IMR-90 (cell line): ENCODE results near the gene TMEM219. TPM values are rescaled to one million over a fixed set of nuclear protein-coding genes. Genes with fewer than 3 reads are reported as not detected.

Source experiments
- ATAC-seq: fragments of 200-7000 bp; cut with Tn5 transposase; 2 replicates; pipeline ENCODE4 v1.9.1; 2020; ENCODE audit warnings: low read depth, mild to moderate bottlenecking, moderate library complexity
- BruUV-seq: library from RNA; stranded (reverse); fragments of 400-500 nt; replicated peaks from 2 replicates; lab custom pipeline; 2021; lab: Mats Ljungman, UMichigan
- CTCF ChIA-PET: fragments of 300-600 bp; formaldehyde crosslinking; extraction: SDS; loops from one replicate; lab custom pipeline; 2021; ENCODE audit warnings: antibody characterized with exemption; lab: Yijun Ruan, JAX
- POLR2A ChIA-PET: fragments of 300-600 bp; sonication (Branson Sonifier 250); formaldehyde crosslinking; loops from one replicate; lab custom pipeline; 2022; ENCODE audit warnings: antibody characterized with exemption; ENCODE audit not compliant: unreplicated experiment; lab: Charles Lee
- DNase-seq: peaks from one replicate; pipeline ENCODE4 v3.0.0; 2013
- H2AFZ ChIP-seq: replicated peaks from 2 replicates; pipeline ENCODE3; 2013; ENCODE audit warnings: low read length, mild to moderate bottlenecking; ENCODE audit not compliant: poor library complexity
- H2AK5ac ChIP-seq: 2 replicates; pipeline ENCODE4 v1.6.1; 2013; ENCODE audit warnings: low read depth, low read length, inconsistent platforms
- H2AK9ac ChIP-seq: replicated peaks from 2 replicates; pipeline ENCODE3; 2013; ENCODE audit warnings: mild to moderate bottlenecking, low read depth, low read length, moderate library complexity; ENCODE audit not compliant: poor library complexity
- H2BK120ac ChIP-seq: 2 replicates; pipeline ENCODE4 v1.6.1; 2013; ENCODE audit warnings: low read depth, low read length, inconsistent platforms
- H2BK15ac ChIP-seq: 3 replicates; pipeline ENCODE4 v1.6.1; 2013; ENCODE audit warnings: low read depth, low read length, inconsistent platforms
- H2BK20ac ChIP-seq: 2 replicates; pipeline ENCODE4 v1.6.1; 2013; ENCODE audit warnings: low read depth, mild to moderate bottlenecking, inconsistent platforms, low read length, moderate library complexity
- H2BK5ac ChIP-seq: 2 replicates; pipeline ENCODE4 v1.6.1; 2013; ENCODE audit warnings: mild to moderate bottlenecking, low read depth, low read length, inconsistent platforms; ENCODE audit not compliant: poor library complexity, severe bottlenecking
- H3K14ac ChIP-seq: replicated peaks from 2 replicates; pipeline ENCODE4 v1.6.1; 2013; ENCODE audit warnings: low read depth, low read length, inconsistent platforms
- H3K18ac ChIP-seq: 2 replicates; pipeline ENCODE4 v1.6.1; 2013; ENCODE audit warnings: low read depth, low read length, control low read depth
- H3K23ac ChIP-seq: 2 replicates; pipeline ENCODE4 v1.6.1; 2013; ENCODE audit warnings: low read depth, low read length, inconsistent platforms
- H3K27ac ChIP-seq: 2 replicates; pipeline ENCODE4 v1.5.1; 2013; ENCODE audit warnings: mild to moderate bottlenecking, control low read depth, low read length; ENCODE audit not compliant: insufficient read depth
- H3K27me3 ChIP-seq: 2 replicates; pipeline ENCODE4 v1.6.1; 2013; ENCODE audit warnings: low read length; ENCODE audit not compliant: control insufficient read depth, insufficient read depth
- H3K36me3 ChIP-seq: 2 replicates; pipeline ENCODE4 v1.6.1; 2013; ENCODE audit warnings: low read length, mixed read lengths; ENCODE audit not compliant: control insufficient read depth, insufficient read depth
- H3K4ac ChIP-seq: 2 replicates; pipeline ENCODE4 v1.6.1; 2013; ENCODE audit warnings: low read depth, low read length, inconsistent platforms
- H3K4me1 ChIP-seq: 2 replicates; pipeline ENCODE4 v1.6.1; 2013; ENCODE audit warnings: low read length, mixed read lengths; ENCODE audit not compliant: control insufficient read depth, insufficient read depth
- H3K4me2 ChIP-seq: 2 replicates; pipeline ENCODE4 v1.6.1; 2013; ENCODE audit warnings: low read depth, mild to moderate bottlenecking, control low read depth, low read length, moderate library complexity
- H3K4me3 ChIP-seq: 2 replicates; pipeline ENCODE4 v1.5.1; 2013; ENCODE audit warnings: low read depth, mild to moderate bottlenecking, control low read depth, low read length, moderate library complexity; ENCODE audit not compliant: insufficient read depth
- H3K56ac ChIP-seq: 2 replicates; pipeline ENCODE4 v1.6.1; 2013; ENCODE audit warnings: low read length, inconsistent platforms; ENCODE audit not compliant: insufficient read depth; ENCODE audit errors: extremely low read depth
- H3K79me1 ChIP-seq, 2 experiments: 2 replicates each; pipeline ENCODE4 v1.6.1; 2013; ENCODE audit warnings: low read length in 2 of 2, inconsistent platforms in 1 of 2, low read depth in 1 of 2
- H3K9ac ChIP-seq: 2 replicates; pipeline ENCODE4 v1.6.1; 2013; ENCODE audit warnings: low read depth, low read length, control low read depth
- H3K9me1 ChIP-seq: 2 replicates; pipeline ENCODE4 v1.6.1; 2013; ENCODE audit warnings: low read length, inconsistent platforms; ENCODE audit not compliant: insufficient read depth
- H3K9me3 ChIP-seq: 2 replicates; pipeline ENCODE4 v1.6.1; 2013; ENCODE audit warnings: low read length; ENCODE audit not compliant: control insufficient read depth, insufficient read depth
- H4K20me1 ChIP-seq: 2 replicates; pipeline ENCODE4 v1.6.1; 2013; ENCODE audit warnings: low read length, inconsistent platforms; ENCODE audit not compliant: insufficient read depth
- H4K5ac ChIP-seq: 2 replicates; pipeline ENCODE4 v1.6.1; 2013; ENCODE audit warnings: mild to moderate bottlenecking, low read depth, low read length, control low read depth
- H4K8ac ChIP-seq, 2 experiments: 2 replicates each; pipeline ENCODE4 v1.6.1; 2013; ENCODE audit warnings: low read depth in 2 of 2, low read length in 2 of 2, control low read depth in 1 of 2, inconsistent platforms in 1 of 2
- H4K91ac ChIP-seq: 2 replicates; pipeline ENCODE4 v1.6.1; 2013; ENCODE audit warnings: low read depth, low read length, inconsistent platforms; ENCODE audit not compliant: insufficient read depth
- BHLHE40 ChIP-seq: fragments of 150-350 bp; IDR thresholded peaks from 2 replicates; pipeline ENCODE4 v1.6.1; 2016; ENCODE audit warnings: mild to moderate bottlenecking, low read depth, low read length
- CHD1 ChIP-seq: IDR thresholded peaks from 2 replicates; pipeline ENCODE4 v1.6.1; 2012; ENCODE audit warnings: low read depth, low read length, improper control_type of control experiment
- CTCF ChIP-seq: conservative IDR thresholded peaks from 2 replicates; pipeline ENCODE4 v1.5.1; 2012; ENCODE audit warnings: mild to moderate bottlenecking, low read depth, low read length, improper control_type of control experiment
- ELK1 ChIP-seq: fragments of 150-350 bp; IDR thresholded peaks from 2 replicates; pipeline ENCODE4 v1.6.1; 2016; ENCODE audit warnings: low read depth, mild to moderate bottlenecking, low read length, moderate library complexity, borderline replicate concordance
- FOS ChIP-seq: fragments of 150-350 bp; IDR thresholded peaks from 2 replicates; pipeline ENCODE4 v1.6.1; 2016; ENCODE audit warnings: low read depth, low read length
- NFE2L2 ChIP-seq: fragments of 150-350 bp; IDR thresholded peaks from 2 replicates; pipeline ENCODE4 v1.6.1; 2016; ENCODE audit warnings: low read depth, mild to moderate bottlenecking, low read length
- POLR2A ChIP-seq: IDR thresholded peaks from 2 replicates; pipeline ENCODE4 v1.6.1; 2012; ENCODE audit warnings: mild to moderate bottlenecking, low read depth, low read length
- RAD21 ChIP-seq: IDR thresholded peaks from 2 replicates; pipeline ENCODE4 v1.6.1; 2012; ENCODE audit warnings: low read length, improper control_type of control experiment
- RCOR1 ChIP-seq: IDR thresholded peaks from 2 replicates; pipeline ENCODE4 v1.6.1; 2012; ENCODE audit warnings: mild to moderate bottlenecking, low read length, improper control_type of control experiment; ENCODE audit not compliant: insufficient replicate concordance
- RFX5 ChIP-seq: IDR thresholded peaks from 2 replicates; pipeline ENCODE4 v1.8.0; 2012; ENCODE audit warnings: low read depth, mild to moderate bottlenecking, low read length, moderate library complexity
- WGBS, 2 experiments: methylation state at CpG; one replicate each; pipeline versions ENCODE4 v1.1.5 to v1.1.7; 2013; ENCODE audit warnings: missing lambda C conversion rate in 2 of 2; ENCODE audit not compliant: insufficient read length in 1 of 2; ENCODE audit errors: extremely low coverage in 2 of 2; 5-methylcytosine and 5-hydroxymethylcytosine counted together
- dilution Hi-C: fragments of 300-500 bp; cut with HindIII; formaldehyde crosslinking; loops from one replicate; pipeline ENCODE4 v1.14.3; 2018; ENCODE audit warnings: low sequenced_read_pairs; ENCODE audit not compliant: unreplicated experiment
- in situ Hi-C: fragments of 300-500 bp; cut with MboI; formaldehyde crosslinking; loops from 3 replicates; pipeline ENCODE4 v1.14.3; 2019; ENCODE audit warnings: low sequenced_read_pairs, inconsistent platforms, mixed read lengths
- intact Hi-C: fragments of 100-400 bp; cut with micrococcal nuclease; formaldehyde crosslinking; loops from 2 replicates; pipeline ENCODE4 v1.10.0; 2022
- polyA plus RNA-seq, 3 experiments: library from polyadenylated mRNA; depleted of rRNA; stranded (reverse); fragments of >200 nt; gene quantifications; 2 replicates each; pipeline ENCODE4 v1.2.3, GENCODE V29; 2012; ENCODE audit warnings: low replicate concordance in 1 of 3
- total RNA-seq: library from RNA; depleted of rRNA; stranded (reverse); fragments of >200 nt; gene quantifications from 2 replicates; pipeline ENCODE4 v1.2.3, GENCODE V29; 2012

TMEM219 gene
- total and polyA plus RNA-seq, 2 of the 4 experiments (the other 2 are of a cell fraction), result 47.0 to 95.3 TPM

- Histone ChIP-seq H4K5ac (no peak overlapping the region), H2BK20ac (no peak overlapping the region), H4K8ac (no peak overlapping the region), H2AK5ac (no peak overlapping the region), H3K56ac (no peak overlapping the region), H3K9me1 (peaks cover 5% of the 10 kb centered on the region; the same call in 1 of the 2 replicates), H3K79me1 (peaks cover 12 to 22% of the 10 kb centered on the region in 2 experiments; a peak in 3 of 4 replicates), H3K4me1 (peaks cover 8% of the 10 kb centered on the region), H3K4me3 (no peak overlapping the region), H2BK120ac (no peak overlapping the region), H3K4me2 (no peak overlapping the region), H3K14ac (no peak overlapping the region), H3K36me3 (peaks cover 2% of the 10 kb centered on the region; the same call in 1 of the 2 replicates), H3K23ac (no peak overlapping the region), H4K91ac (no peak overlapping the region), H2AK9ac (no peak overlapping the region), H4K20me1 (no peaks in the 10 kb centered on the region), H3K27ac (no peak overlapping the region), H3K9me3 (no peaks in the 10 kb centered on the region), H3K4ac (no peak overlapping the region), H2BK5ac (no peak overlapping the region), H2AFZ (no peak overlapping the region), H2BK15ac (no peak overlapping the region), H3K9ac (no peak overlapping the region), H3K18ac (no peak overlapping the region), H3K27me3 (no peaks in the 10 kb centered on the region)
- no peak for ATAC-seq
- TF ChIP-seq NFE2L2, result no peak
- TF ChIP-seq POLR2A, result no peak
- TF ChIP-seq RAD21, result no peak
- TF ChIP-seq BHLHE40, result no peak
- no peak for TF ChIP-seq FOS
- TF ChIP-seq CHD1, result no peak
- no peak for TF ChIP-seq ELK1
- TF ChIP-seq RFX5, result no peak
- TF ChIP-seq RCOR1, result no peak
- TF ChIP-seq CTCF, result no peak
- ChIA-PET POLR2A (no interaction called here), CTCF (no interaction called here)
- DNase-seq, result no peak
- dilution Hi-C loops, result no loop called here
- WGBS, 2 experiments, result no CpG with 5 or more reads among the region's 9 CpGs
- in situ Hi-C loops, result no loop called here
- BruUV-seq, result no TSS peak
- intact Hi-C loops, result no loop called here
These were observed 2.6 kb upstream of the TMEM219 start for GRCh38 chr16:29959293-29959692.
